GM12878 (cell line): Measurements from ENCODE around the gene PPP4R3B. TPM values are rescaled to one million over a fixed set of nuclear protein-coding genes. Genes with fewer than 3 reads are reported as not detected.

Experiments used
- ATAC-seq: fragments of 200-7000 bp; cut with Tn5 transposase; 3 replicates; pipeline ENCODE4 v1.9.1; 2020; ENCODE audit warnings: mild to moderate bottlenecking, moderate library complexity
- BruUV-seq: library from RNA; stranded (reverse); fragments of 400-500 nt; replicated peaks from 2 replicates; lab custom pipeline; 2021; lab: Mats Ljungman, UMichigan
- CTCF ChIA-PET: fragments of 300-600 bp; sonication (Branson Sonifier 250); formaldehyde crosslinking; extraction: SDS; loops from one replicate; lab custom pipeline; 2021; ENCODE audit warnings: inconsistent platforms; lab: Yijun Ruan, JAX
- POLR2A ChIA-PET: fragments of 350-600 bp; formaldehyde crosslinking; extraction: SDS; loops from one replicate; lab custom pipeline; 2021; ENCODE audit warnings: inconsistent platforms; lab: Charles Lee
- RAD21 ChIA-PET: fragments of 300-600 bp; sonication (Branson Sonifier 250); formaldehyde crosslinking; loops from one replicate; lab custom pipeline; 2023; ENCODE audit warnings: antibody characterized with exemption; ENCODE audit not compliant: unreplicated experiment; lab: Charles Lee
- SMC1A ChIA-PET: fragments of 300-600 bp; sonication (Branson Sonifier 250); formaldehyde crosslinking; loops from one replicate; lab custom pipeline; 2023; ENCODE audit not compliant: unreplicated experiment, uncharacterized antibody; lab: Charles Lee
- DNase-seq: peaks from one replicate; pipeline ENCODE4 v3.0.0-alpha.2; 2011; ENCODE audit warnings: low read depth, low spot score
- FAIRE-seq: peaks from 3 replicates; lab custom pipeline; 2011; peaks lifted over from hg19 to GRCh38; lab: Jason Lieb, UNC
- H2AFZ ChIP-seq: 2 replicates; pipeline ENCODE4 v1.6.0; 2011; ENCODE audit warnings: low read depth, low read length, control low read depth; ENCODE audit not compliant: control insufficient read depth
- H3K27ac ChIP-seq: 2 replicates; pipeline ENCODE4 v1.5.1; 2011; ENCODE audit warnings: control low read depth; ENCODE audit not compliant: control insufficient read depth, insufficient read depth
- H3K27me3 ChIP-seq, 2 experiments: replicated peaks in 1 of 2; 2 replicates each; pipeline versions ENCODE4 v1.6.0 to v1.6.1; 2011; ENCODE audit warnings: low read length in 1 of 2; ENCODE audit not compliant: control insufficient read depth in 2 of 2, insufficient read depth in 2 of 2
- H3K36me3 ChIP-seq, 2 experiments: 2 replicates each; pipeline ENCODE4 v1.5.1; 2011; ENCODE audit warnings: low read length in 1 of 2; ENCODE audit not compliant: control insufficient read depth in 2 of 2, insufficient read depth in 2 of 2
- H3K4me1 ChIP-seq: 2 replicates; pipeline ENCODE4 v1.6.1; 2011; ENCODE audit warnings: mild to moderate bottlenecking, low read length, moderate library complexity, mixed read lengths; ENCODE audit not compliant: control insufficient read depth, insufficient read depth
- H3K4me2 ChIP-seq: 2 replicates; pipeline ENCODE4 v1.6.0; 2011; ENCODE audit warnings: control low read depth; ENCODE audit not compliant: control insufficient read depth, insufficient read depth
- H3K4me3 ChIP-seq: fragments of 200-600 bp; sonication (generic); 2 replicates; pipeline ENCODE4 v1.5.1; 2016
- H3K79me2 ChIP-seq: 2 replicates; pipeline ENCODE4 v1.6.0; 2011; ENCODE audit warnings: low read length; ENCODE audit not compliant: control insufficient read depth, insufficient read depth
- H3K9ac ChIP-seq: 2 replicates; pipeline ENCODE4 v1.8.0; 2011; ENCODE audit warnings: low read length, control low read depth, mixed read lengths; ENCODE audit not compliant: control insufficient read depth, insufficient read depth
- H3K9me3 ChIP-seq: replicated peaks from 3 replicates; pipeline ENCODE4 v1.5.1; 2011; ENCODE audit warnings: mild to moderate bottlenecking, low read length; ENCODE audit not compliant: control insufficient read depth, insufficient read depth
- H4K20me1 ChIP-seq: 2 replicates; pipeline ENCODE4 v1.6.0; 2011; ENCODE audit not compliant: control insufficient read depth, insufficient read depth
- ATF2 ChIP-seq: IDR thresholded peaks from 2 replicates; pipeline ENCODE4 v1.6.1; 2012; ENCODE audit warnings: low read length, inconsistent platforms
- ATF7 ChIP-seq: fragments of 450-650 bp; IDR thresholded peaks from 2 replicates; pipeline ENCODE4 v1.6.1; 2016; ENCODE audit warnings: low read depth, mild to moderate bottlenecking
- BCL11A ChIP-seq: IDR thresholded peaks from 2 replicates; pipeline ENCODE4 v1.6.1; 2011; ENCODE audit warnings: low read depth, low read length
- BHLHE40 ChIP-seq, 2 experiments: fragments of 450-650 bp in 1 of 2; IDR thresholded peaks; 2 replicates each; pipeline ENCODE4 v1.6.1; 2011 to 2017; ENCODE audit warnings: low read depth in 2 of 2, borderline replicate concordance in 1 of 2, improper control_type of control experiment in 1 of 2, low read length in 1 of 2, mild to moderate bottlenecking in 1 of 2
- CEBPB ChIP-seq, 2 experiments: fragments of 150-350 bp in 1 of 2; IDR thresholded peaks; 2 replicates each; pipeline ENCODE4 v1.6.1; 2012 to 2014; ENCODE audit warnings: low read depth in 2 of 2, low read length in 2 of 2, borderline replicate concordance in 1 of 2, inconsistent platforms in 1 of 2
- DPF2 ChIP-seq: fragments of 450-650 bp; IDR thresholded peaks from 2 replicates; pipeline ENCODE4 v1.6.1; 2017; ENCODE audit warnings: mild to moderate bottlenecking
- E2F8 ChIP-seq: fragments of 450-650 bp; IDR thresholded peaks from 2 replicates; pipeline ENCODE4 v1.6.1; 2018; ENCODE audit warnings: mild to moderate bottlenecking, low read depth, moderate library complexity; ENCODE audit not compliant: partially characterized antibody
- EZH2 ChIP-seq: IDR thresholded peaks from 2 replicates; pipeline ENCODE4 v1.6.1; 2012; ENCODE audit warnings: low read depth, mild to moderate bottlenecking, control low read depth, inconsistent platforms, low read length, borderline replicate concordance; ENCODE audit not compliant: control insufficient read depth
- GABPA ChIP-seq: IDR thresholded peaks from 2 replicates; pipeline ENCODE4 v1.6.1; 2014; ENCODE audit warnings: antibody characterized with exemption, low read depth, mild to moderate bottlenecking, inconsistent platforms
- NFIC ChIP-seq: IDR thresholded peaks from 2 replicates; pipeline ENCODE4 v1.6.1; 2012; ENCODE audit warnings: low read depth, mild to moderate bottlenecking, inconsistent platforms, low read length, moderate library complexity
- RELA ChIP-seq: fragments of 450-650 bp; IDR thresholded peaks from 2 replicates; pipeline ENCODE4 v1.8.0; 2014; ENCODE audit warnings: borderline replicate concordance; ENCODE audit not compliant: partially characterized antibody
- SUPT20H ChIP-seq: IDR thresholded peaks from 2 replicates; pipeline ENCODE4 v1.6.1; 2011; ENCODE audit warnings: low read depth, mild to moderate bottlenecking, low read length, moderate library complexity, borderline replicate concordance; ENCODE audit not compliant: control insufficient read depth
- TARDBP ChIP-seq: IDR thresholded peaks from 2 replicates; pipeline ENCODE4 v1.6.1; 2016; ENCODE audit warnings: borderline replicate concordance
- TCF3 ChIP-seq: IDR thresholded peaks from 2 replicates; pipeline ENCODE4 v1.6.1; 2012; ENCODE audit warnings: low read depth, mild to moderate bottlenecking, low read length, borderline replicate concordance; ENCODE audit not compliant: insufficient read depth
- WGBS: methylation state at CpG from one replicate; pipeline ENCODE4 v1.1.6; 2016; ENCODE audit warnings: low lambda C conversion rate; ENCODE audit not compliant: insufficient replicate concordance, insufficient coverage; ENCODE audit errors: missing lambda C conversion rate; 5-methylcytosine and 5-hydroxymethylcytosine counted together
- in situ Hi-C: fragments of 300-500 bp; cut with MboI; formaldehyde crosslinking; loops from 9 replicates; pipeline ENCODE4 v1.14.3; 2018; ENCODE audit warnings: mixed read lengths
- intact Hi-C: fragments of 100-400 bp; cut with micrococcal nuclease; formaldehyde crosslinking; loops from one replicate; pipeline ENCODE4 v1.14.2; 2022; ENCODE audit not compliant: unreplicated experiment
- polyA plus RNA-seq, 11 experiments: library from polyadenylated mRNA; depleted of rRNA in 4 of 11; unstranded in 6 of 11; stranded (reverse) in 5 of 11; fragments of >200 nt; fragmentation: Nextera tagmentation in 4 of 11; fragmentation: Illumina TruSeq in 1 of 11; extraction: Ambion mirVana in 4 of 11; extraction: Trizol in 1 of 11; gene quantifications; 1 replicate in 1 of 11; 2 replicates in 10 of 11; pipeline versions ENCODE4 v1.2.1 to v1.2.3, GENCODE V29; 2011 to 2016; ENCODE audit warnings: inconsistent platforms in 2 of 11, missing spikeins in 2 of 11, low read depth in 1 of 11
- total RNA-seq, 4 experiments: library from RNA; depleted of rRNA in 3 of 4; stranded (reverse); fragments of >200 nt in 3 of 4; fragmentation: Illumina TruSeq in 1 of 4; extraction: Trizol in 1 of 4; gene quantifications; 2 replicates each; pipeline versions ENCODE4 v1.2.1 to v1.2.3, GENCODE V29; 2013 to 2021
- TF ChIP-seq, protein P1 (sequence below): fragments of 450-650 bp; IDR thresholded peaks from 2 replicates; pipeline ENCODE4 v1.6.1; 2017; ENCODE audit warnings: mild to moderate bottlenecking, low read depth, inconsistent platforms; ENCODE audit not compliant: poor library complexity, severe bottlenecking

Gene PPP4R3B
- total and polyA plus RNA-seq, 10 of the 15 experiments (the other 5 are each of a cell fraction or from before 2014, with no cell fraction given), result 10.9 to 70.1 (median 49.2) TPM

- TF ChIP-seq TARDBP (no peak), CEBPB (IDR thresholded peaks at IDR 0.05; ENCODE audit: borderline replicate concordance in 1 of 2, low read depth in 2 of 2, low read length in 2 of 2) (no peak)
- TF ChIP-seq, all 136 proteins: peak for 0
These were observed 25.3 kb downstream of the PPP4R3B start (continued) for GRCh38 chr2:55592130-55592529.

GRCh38 chr2:55590810-55591440 is 26.5 kb downstream of the PPP4R3B start:
- ChIA-PET POLR2A (no interaction called here), SMC1A (no interaction called here), RAD21 (no interaction called here), CTCF (interaction anchor here (1.0 to 1.5 kb wide), 2 partner anchors 10 to 27 kb away, joined by 4 read pairs; no protein-coding TSS in a partner anchor)
- H3K27me3 ChIP-seq, result no peaks in the 10 kb centered on the region
- no peak overlapping the region for H3K4me2 ChIP-seq
- H3K79me2 ChIP-seq, result peaks cover 11% of the 10 kb centered on the region
- FAIRE-seq (peak; percentile 88), ATAC-seq (peak; percentile 97), DNase-seq (peak; percentile 11)
- no peak overlapping the region for H2AFZ ChIP-seq
- in situ Hi-C loops, result no loop called here
- no peak overlapping the region for H3K27ac ChIP-seq
- H4K20me1 ChIP-seq, result no peaks in the 10 kb centered on the region
- intact Hi-C loops, result no loop called here
- BruUV-seq, result no TSS peak
- no peak overlapping the region for H3K9ac ChIP-seq
- no peaks in the 10 kb centered on the region for H3K9me3 ChIP-seq
- H3K4me1 ChIP-seq, result no peaks in the 10 kb centered on the region
- H3K36me3 ChIP-seq, result peaks cover 0 to 15% of the 10 kb centered on the region in 2 experiments; a peak in 2 of 4 replicates
- H3K4me3 ChIP-seq, result no peak overlapping the region
- WGBS, result 59% methylated on average over 7 of the region's 7 CpGs
- peak; percentile 22; the same call in 1 of the 2 replicates for TF ChIP-seq NFIC
- TF ChIP-seq, protein P1, sequence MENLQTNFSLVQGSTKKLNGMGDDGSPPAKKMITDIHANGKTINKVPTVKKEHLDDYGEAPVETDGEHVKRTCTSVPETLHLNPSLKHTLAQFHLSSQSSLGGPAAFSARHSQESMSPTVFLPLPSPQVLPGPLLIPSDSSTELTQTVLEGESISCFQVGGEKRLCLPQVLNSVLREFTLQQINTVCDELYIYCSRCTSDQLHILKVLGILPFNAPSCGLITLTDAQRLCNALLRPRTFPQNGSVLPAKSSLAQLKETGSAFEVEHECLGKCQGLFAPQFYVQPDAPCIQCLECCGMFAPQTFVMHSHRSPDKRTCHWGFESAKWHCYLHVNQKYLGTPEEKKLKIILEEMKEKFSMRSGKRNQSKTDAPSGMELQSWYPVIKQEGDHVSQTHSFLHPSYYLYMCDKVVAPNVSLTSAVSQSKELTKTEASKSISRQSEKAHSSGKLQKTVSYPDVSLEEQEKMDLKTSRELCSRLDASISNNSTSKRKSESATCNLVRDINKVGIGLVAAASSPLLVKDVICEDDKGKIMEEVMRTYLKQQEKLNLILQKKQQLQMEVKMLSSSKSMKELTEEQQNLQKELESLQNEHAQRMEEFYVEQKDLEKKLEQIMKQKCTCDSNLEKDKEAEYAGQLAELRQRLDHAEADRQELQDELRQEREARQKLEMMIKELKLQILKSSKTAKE, result no peak
- TF ChIP-seq SUPT20H, result no peak
- TF ChIP-seq RELA, result no peak
- peak; percentile 34; the same call in 1 of the 2 replicates for TF ChIP-seq ATF2
- peak; percentile 28; the same call in 1 of the 2 replicates for TF ChIP-seq DPF2
- TF ChIP-seq EZH2, result no peak
- TF ChIP-seq E2F8, result no peak
- TF ChIP-seq ATF7, result peak; percentile 65
- TF ChIP-seq GABPA, result 0 out of 2 replicates have a peak, but pooled peaks have one; percentile 23
- peak in 1 of 2 experiments; percentile 30; a peak in 1 of 4 replicates for TF ChIP-seq BHLHE40 (IDR thresholded peaks at IDR 0.05; ENCODE audit: borderline replicate concordance in 1 of 2, low read depth in 2 of 2, low read length in 1 of 2)
- no peak for TF ChIP-seq TCF3
- peak; percentile 53; the same call in 1 of the 2 replicates for TF ChIP-seq BCL11A
